CD14-positive monocyte (primary cell): ENCODE results near the gene RNU2-63P. TPM values are rescaled to one million over a fixed set of nuclear protein-coding genes. Genes with fewer than 3 reads are reported as not detected.

Experiments
- DNase-seq, 3 donors: peaks; one replicate each; pipeline ENCODE4 v3.0.0-alpha.2; 2011 to 2022
- H2AFZ ChIP-seq: 2 replicates; pipeline ENCODE4 v1.6.0; 2012; ENCODE audit warnings: mild to moderate bottlenecking, low read depth, low read length, inconsistent platforms; ENCODE audit not compliant: insufficient read depth, poor library complexity, severe bottlenecking
- H3K27ac ChIP-seq, 2 donors: 1 replicate in 1 of 2; 2 replicates in 1 of 2; pipeline ENCODE4 v1.5.1; 2012 to 2013; ENCODE audit warnings: low read length in 2 of 2, control low read depth in 1 of 2, inconsistent platforms in 1 of 2, low read depth in 1 of 2, mild to moderate bottlenecking in 1 of 2
- H3K27me3 ChIP-seq, 2 donors: one replicate each; pipeline versions ENCODE4 v1.6.0 to v1.6.1; 2011 to 2013; ENCODE audit warnings: low read length in 2 of 2; ENCODE audit not compliant: control insufficient read depth in 2 of 2, insufficient read depth in 2 of 2
- H3K36me3 ChIP-seq, 2 donors: replicated peaks in 1 of 2; 1 replicate in 1 of 2; 2 replicates in 1 of 2; pipeline versions ENCODE4 v1.5.1 to v1.6.1; 2012 to 2013; ENCODE audit warnings: low read length in 2 of 2, control low read depth in 1 of 2, inconsistent platforms in 1 of 2, mild to moderate bottlenecking in 1 of 2; ENCODE audit not compliant: insufficient read depth in 2 of 2, control insufficient read depth in 1 of 2
- H3K4me1 ChIP-seq, 2 donors: 1 replicate in 1 of 2; 2 replicates in 1 of 2; pipeline versions ENCODE4 v1.5.1 to v1.6.1; 2012 to 2013; ENCODE audit warnings: low read length in 2 of 2, control low read depth in 1 of 2, inconsistent platforms in 1 of 2, mild to moderate bottlenecking in 1 of 2, moderate library complexity in 1 of 2; ENCODE audit not compliant: insufficient read depth in 2 of 2, control insufficient read depth in 1 of 2
- H3K4me2 ChIP-seq: replicated peaks from 2 replicates; pipeline ENCODE3; 2012; ENCODE audit warnings: low read length, moderate library complexity, mild to moderate bottlenecking; ENCODE audit not compliant: poor library complexity, severe bottlenecking; ENCODE audit errors: extremely low read depth
- H3K4me3 ChIP-seq, 3 experiments: fragments of 200-600 bp in 1 of 3; sonication (generic) in 1 of 3; replicated peaks in 1 of 3; 1 replicate in 2 of 3; 2 replicates in 1 of 3; pipeline ENCODE4 v1.5.1; 2011 to 2013; ENCODE audit warnings: low read length in 3 of 3, mild to moderate bottlenecking in 3 of 3, control low read depth in 2 of 3, low read depth in 2 of 3, inconsistent platforms in 1 of 3, moderate library complexity in 1 of 3
- H3K79me2 ChIP-seq: 2 replicates; pipeline ENCODE4 v1.6.0; 2012; ENCODE audit warnings: mild to moderate bottlenecking, control low read depth, inconsistent platforms, low read length, moderate library complexity; ENCODE audit not compliant: insufficient read depth
- H3K9ac ChIP-seq: 2 replicates; pipeline ENCODE4 v1.6.0; 2017; ENCODE audit warnings: low read length, mild to moderate bottlenecking; ENCODE audit not compliant: insufficient read depth, poor library complexity, severe bottlenecking
- H3K9me3 ChIP-seq, 2 donors: replicated peaks in 1 of 2; 1 replicate in 1 of 2; 2 replicates in 1 of 2; pipeline versions ENCODE4 v1.5.1 to v1.6.1; 2012 to 2013; ENCODE audit warnings: low read length in 2 of 2, control low read depth in 1 of 2; ENCODE audit not compliant: control insufficient read depth in 1 of 2, insufficient read depth in 1 of 2
- H4K20me1 ChIP-seq: 2 replicates; pipeline ENCODE4 v1.6.0; 2012; ENCODE audit warnings: mild to moderate bottlenecking, low read length, control low read depth, moderate library complexity; ENCODE audit not compliant: insufficient read depth
- H3K27ac Mint-ChIP-seq, 7 donors: one replicate each; pipeline ENCODE4 v1.8.0; 2020; ENCODE audit warnings: mild to moderate bottlenecking in 7 of 7, mixed read lengths in 7 of 7, moderate library complexity in 6 of 7, inconsistent platforms in 2 of 7
- H3K27me3 Mint-ChIP-seq, 3 donors: one replicate each; pipeline ENCODE4 v1.8.0; 2021 to 2022; ENCODE audit warnings: low read depth in 3 of 3, mild to moderate bottlenecking in 3 of 3, mixed read lengths in 3 of 3, moderate library complexity in 3 of 3, inconsistent platforms in 1 of 3
- H3K36me3 Mint-ChIP-seq, 2 donors: one replicate each; pipeline ENCODE4 v1.8.0; 2020; ENCODE audit warnings: mixed read lengths in 2 of 2, inconsistent platforms in 1 of 2, mild to moderate bottlenecking in 1 of 2
- H3K4me1 Mint-ChIP-seq: one replicate; pipeline ENCODE4 v1.8.0; 2020; ENCODE audit warnings: mild to moderate bottlenecking, mixed read lengths
- H3K4me3 Mint-ChIP-seq, 2 donors: one replicate each; pipeline ENCODE4 v1.8.0; 2020; ENCODE audit warnings: mild to moderate bottlenecking in 2 of 2, mixed read lengths in 2 of 2, moderate library complexity in 1 of 2
- H3K9me3 Mint-ChIP-seq, 7 donors: one replicate each; pipeline ENCODE4 v1.8.0; 2020 to 2022; ENCODE audit warnings: mixed read lengths in 7 of 7, mild to moderate bottlenecking in 6 of 7, moderate library complexity in 6 of 7, inconsistent platforms in 2 of 7
- WGBS: methylation state at CpG from one replicate; pipeline ENCODE4 v1.1.5; 2013; ENCODE audit warnings: missing lambda C conversion rate; ENCODE audit not compliant: insufficient coverage; 5-methylcytosine and 5-hydroxymethylcytosine counted together
- intact Hi-C, 2 donors: fragments of 100-400 bp; cut with micrococcal nuclease; formaldehyde crosslinking; loops; one replicate each; pipeline versions ENCODE4 v1.15.0 to v1.15.1; 2023
- polyA plus RNA-seq, 3 donors: library from polyadenylated mRNA; depleted of rRNA in 1 of 3; unstranded in 2 of 3; stranded (reverse) in 1 of 3; fragments of 300-500 nt in 2 of 3; fragments of >200 nt in 1 of 3; fragmentation: Illumina TruSeq in 2 of 3; gene quantifications; 1 replicate in 2 of 3; 2 replicates in 1 of 3; pipeline ENCODE4 v1.2.3, GENCODE V29; 2012 to 2021
- TF ChIP-seq, protein P1 (sequence below): fragments of 200-600 bp; IDR thresholded peaks from one replicate; pipeline ENCODE4 v1.8.0; 2022; ENCODE audit warnings: antibody characterized with exemption, mild to moderate bottlenecking

RNU2-63P gene
- polyA plus RNA-seq, 3 donors = 7.5 to 8.0 TPM; not detected in 1

DNA sequence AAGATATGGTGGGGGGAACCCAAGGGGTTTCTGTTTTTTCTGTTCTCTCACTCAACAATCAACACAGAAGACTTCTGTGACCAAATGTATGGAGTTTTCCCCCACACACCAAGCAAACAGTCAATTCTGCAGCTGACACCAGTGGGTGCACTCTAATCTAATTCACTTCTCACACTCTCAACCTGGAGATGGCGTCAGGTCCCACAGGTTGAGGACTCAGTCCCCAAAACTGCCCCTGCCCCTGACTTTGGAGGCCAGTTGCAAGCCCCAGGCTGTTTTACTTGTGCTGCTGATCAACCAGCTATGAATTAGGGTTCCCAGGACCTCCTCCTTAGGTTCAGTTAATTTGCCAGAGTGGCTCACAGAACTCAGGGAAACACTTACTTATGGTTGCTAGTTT is 6.2 kb downstream of the RNU2-63P start:
- Mint-ChIP-seq H3K36me3 (no peaks in the 10 kb centered on the region), H3K4me3 (no peak overlapping the region), H3K27ac (no peak overlapping the region), H3K4me1 (no peaks in the 10 kb centered on the region), H3K9me3 (no peaks in the 10 kb centered on the region), H3K27me3 (peaks cover 0 to 2% (median 1%) of the 10 kb centered on the region in 3 donors)
- Histone ChIP-seq H3K36me3 (no peaks in the 10 kb centered on the region), H4K20me1 (no peaks in the 10 kb centered on the region), H3K9ac (no peak overlapping the region), H3K9me3 (no peaks in the 10 kb centered on the region), H3K4me1 (no peaks in the 10 kb centered on the region), H2AFZ (no peak overlapping the region), H3K27ac (no peak overlapping the region), H3K27me3 (no peaks in the 10 kb centered on the region), H3K4me2 (no peak overlapping the region), H3K4me3 (no peak overlapping the region), H3K79me2 (no peaks in the 10 kb centered on the region)
- 91% methylated on average over 1 of the region's 1 CpG for WGBS
- DNase-seq = no peak
- intact Hi-C loops = no loop called here
- TF ChIP-seq, protein P1, sequence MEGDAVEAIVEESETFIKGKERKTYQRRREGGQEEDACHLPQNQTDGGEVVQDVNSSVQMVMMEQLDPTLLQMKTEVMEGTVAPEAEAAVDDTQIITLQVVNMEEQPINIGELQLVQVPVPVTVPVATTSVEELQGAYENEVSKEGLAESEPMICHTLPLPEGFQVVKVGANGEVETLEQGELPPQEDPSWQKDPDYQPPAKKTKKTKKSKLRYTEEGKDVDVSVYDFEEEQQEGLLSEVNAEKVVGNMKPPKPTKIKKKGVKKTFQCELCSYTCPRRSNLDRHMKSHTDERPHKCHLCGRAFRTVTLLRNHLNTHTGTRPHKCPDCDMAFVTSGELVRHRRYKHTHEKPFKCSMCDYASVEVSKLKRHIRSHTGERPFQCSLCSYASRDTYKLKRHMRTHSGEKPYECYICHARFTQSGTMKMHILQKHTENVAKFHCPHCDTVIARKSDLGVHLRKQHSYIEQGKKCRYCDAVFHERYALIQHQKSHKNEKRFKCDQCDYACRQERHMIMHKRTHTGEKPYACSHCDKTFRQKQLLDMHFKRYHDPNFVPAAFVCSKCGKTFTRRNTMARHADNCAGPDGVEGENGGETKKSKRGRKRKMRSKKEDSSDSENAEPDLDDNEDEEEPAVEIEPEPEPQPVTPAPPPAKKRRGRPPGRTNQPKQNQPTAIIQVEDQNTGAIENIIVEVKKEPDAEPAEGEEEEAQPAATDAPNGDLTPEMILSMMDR = no peak

DNA sequence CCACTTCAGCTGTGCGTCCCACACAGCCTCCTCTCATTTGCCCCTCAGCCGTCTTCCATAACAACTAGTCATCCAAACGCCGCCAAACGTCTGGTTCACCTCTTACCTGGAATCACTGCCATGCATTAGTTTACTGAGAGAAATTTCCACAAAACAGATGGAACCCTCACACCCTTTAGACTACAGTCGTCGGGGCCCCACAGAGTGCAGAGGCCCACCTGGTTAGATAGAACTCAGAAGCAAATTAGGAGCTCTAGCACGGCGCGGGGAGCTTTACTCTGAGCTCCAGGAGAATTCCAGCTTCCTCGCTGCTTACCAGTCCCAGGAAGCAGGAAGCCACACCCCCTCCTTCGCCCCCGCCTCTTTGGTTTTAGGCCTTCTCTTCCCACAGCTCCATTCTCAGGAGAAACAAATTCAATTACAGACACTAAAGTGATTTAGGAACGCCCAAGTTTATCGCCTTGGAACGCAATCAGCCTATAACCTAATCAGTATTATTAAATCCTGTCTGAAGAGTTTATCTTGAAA is 9.4 kb downstream of the RNU2-63P start:
- no peak for DNase-seq
- WGBS = 96% methylated on average over 9 of the region's 16 CpGs
- intact Hi-C loops = no loop called here

More for the DNA sequence above, 9.4 kb downstream of the RNU2-63P start:
- Mint-ChIP-seq H3K27me3 (peaks cover 8 to 10% (median 8%) of the 10 kb centered on the region in 3 donors), H3K4me1 (peaks cover 6% of the 10 kb centered on the region), H3K27ac (no peak overlapping the region), H3K9me3 (peaks cover 0 to 2% (median 0%) of the 10 kb centered on the region in 7 donors), H3K36me3 (no peaks in the 10 kb centered on the region), H3K4me3 (no peak overlapping the region)
- Histone ChIP-seq H3K27ac (no peak overlapping the region), H4K20me1 (no peaks in the 10 kb centered on the region), H3K9ac (no peak overlapping the region), H3K9me3 (no peaks in the 10 kb centered on the region), H3K79me2 (no peaks in the 10 kb centered on the region), H3K4me3 (no peak overlapping the region), H2AFZ (no peak overlapping the region), H3K4me1 (peaks cover 3 to 8% of the 10 kb centered on the region in 2 donors), H3K36me3 (no peaks in the 10 kb centered on the region), H3K4me2 (no peak overlapping the region), H3K27me3 (peaks cover 0 to 8% of the 10 kb centered on the region in 2 donors)
- TF ChIP-seq, protein P1 = no peak
